WERI-Rb-1 (cell line): ENCODE results near the gene ZNF672.
"Not testable (repeated sequence)": the region's sequence is repeated elsewhere in the genome, so short reads cannot be mapped to it uniquely, and the experiment has no call there.

Experiments used
- DNase-seq: peaks from one replicate; pipeline ENCODE4 v3.0.0-alpha.2; 2020
- H3K27ac ChIP-seq: fragments of 250-450 bp; sonication (Bioruptor Pico); 2 replicates; pipeline ENCODE4 v1.5.1; 2020; ENCODE audit warnings: mild to moderate bottlenecking, moderate library complexity
- H3K27me3 ChIP-seq: fragments of 250-450 bp; sonication (Bioruptor Pico); 2 replicates; pipeline ENCODE4 v1.5.1; 2021; ENCODE audit warnings: mild to moderate bottlenecking, low read depth, moderate library complexity; ENCODE audit not compliant: insufficient read depth, severe bottlenecking
- H3K36me3 ChIP-seq: fragments of 250-450 bp; sonication (Bioruptor Pico); 2 replicates; pipeline ENCODE4 v1.5.1; 2020; ENCODE audit warnings: mild to moderate bottlenecking, moderate library complexity
- H3K4me3 ChIP-seq: 2 replicates; pipeline ENCODE4 v1.5.1; 2011; ENCODE audit warnings: low read depth, mild to moderate bottlenecking, control low read depth, low read length
- H3K9me3 ChIP-seq: fragments of 250-450 bp; sonication (Bioruptor Pico); 2 replicates; pipeline ENCODE4 v1.5.1; 2021; ENCODE audit warnings: mild to moderate bottlenecking, moderate library complexity; ENCODE audit not compliant: severe bottlenecking
- CTCF ChIP-seq: IDR thresholded peaks from 2 replicates; pipeline ENCODE4 v1.5.1; 2011; ENCODE audit warnings: low read depth, mild to moderate bottlenecking, control low read depth, inconsistent platforms, low read length

ZNF672 gene

GRCh38 chr1:248872752-248873408 lies 34.9 kb downstream of the ZNF672 start:
- no peaks in the 10 kb centered on the region for H3K36me3 ChIP-seq
- peak overlapping the region; percentile 78 for H3K4me3 ChIP-seq
- TF ChIP-seq CTCF: no peak
- H3K27me3 ChIP-seq: no peaks in the 10 kb centered on the region
- H3K27ac ChIP-seq: peak overlapping the region; percentile 87
- peak; percentile 84 for DNase-seq
- no peaks in the 10 kb centered on the region for H3K9me3 ChIP-seq

- peak; percentile 98 for DNase-seq
- Histone ChIP-seq H3K27ac (peak overlapping the region; percentile 87), H3K36me3 (no peaks in the 10 kb centered on the region), H3K27me3 (no peaks in the 10 kb centered on the region), H3K9me3 (no peaks in the 10 kb centered on the region), H3K4me3 (peak overlapping the region; percentile 78)
- 0 out of 2 replicates have a peak, but pooled peaks have one; percentile 4 for TF ChIP-seq CTCF
Observed at GRCh38 chr1:248873409-248873992, 35.5 kb downstream of the ZNF672 start.

- no peaks in the 10 kb centered on the region for H3K9me3 ChIP-seq
- no peaks in the 10 kb centered on the region for H3K36me3 ChIP-seq
- TF ChIP-seq CTCF: no peak
- peak overlapping the region; percentile 78 for H3K4me3 ChIP-seq
- DNase-seq: peak; percentile 86
- no peaks in the 10 kb centered on the region for H3K27me3 ChIP-seq
- peak overlapping the region; percentile 87 for H3K27ac ChIP-seq
Observed at GRCh38 chr1:248873993-248874533, 36.0 kb downstream of the ZNF672 start.

GRCh38 chr1:248881261-248881660 lies 43.2 kb downstream of the ZNF672 start:
- DNase-seq: no peak
- Histone ChIP-seq H3K27me3 (no peaks in the 10 kb centered on the region), H3K4me3 (no peak overlapping the region), H3K36me3 (no peaks in the 10 kb centered on the region), H3K27ac (no peak overlapping the region), H3K9me3 (peaks cover 2% of the 10 kb centered on the region)
- TF ChIP-seq CTCF: no peak

GRCh38 chr1:248882427-248882826 lies 44.4 kb downstream of the ZNF672 start:
- H3K9me3 ChIP-seq, H3K36me3 ChIP-seq, H3K4me3 ChIP-seq, H3K27ac ChIP-seq, H3K27me3 ChIP-seq, DNase-seq: not testable (repeated sequence)

- H3K27me3 ChIP-seq: no peaks in the 10 kb centered on the region
- no peaks in the 10 kb centered on the region for H3K36me3 ChIP-seq
- H3K9me3 ChIP-seq: peaks cover 2% of the 10 kb centered on the region
- no peak for DNase-seq
- no peak overlapping the region for H3K4me3 ChIP-seq
- TF ChIP-seq CTCF: no peak
- H3K27ac ChIP-seq: no peak overlapping the region
Observed at GRCh38 chr1:248884632-248885295, 46.7 kb downstream of the ZNF672 start.
